Stimulated activated CD8-positive, alpha-beta memory T cell treated with anti-CD3 and anti-CD28 coated beads, Interleukin-15, amount 100 ng/mL, for 24 hours (primary cell): ENCODE measurements around the gene IL37.
"Not testable (repeated sequence)": the region's sequence is repeated elsewhere in the genome, so short reads cannot be mapped to it uniquely, and the experiment has no call there.

Experiments used
- DNase-seq: peaks from one replicate; pipeline ENCODE4 v3.0.0-alpha.2; 2020; ENCODE audit warnings: low read depth

Gene IL37

GRCh38 chr2:112923237-112923966 is 12.4 kb downstream of the IL37 start:
- no peak for DNase-seq

- no peak for DNase-seq
These were observed 13.0 kb downstream of the IL37 start for GRCh38 chr2:112923967-112924338.

- DNase-seq: no peak
These were observed 13.4 kb downstream of the IL37 start for GRCh38 chr2:112924360-112924759.

GRCh38 chr2:112924821-112925220 is 13.9 kb downstream of the IL37 start:
- no peak for DNase-seq

GRCh38 chr2:112926707-112927106 is 15.7 kb downstream of the IL37 start:
- no peak for DNase-seq

- DNase-seq: no peak
These were observed 16.8 kb downstream of the IL37 start for GRCh38 chr2:112927745-112928144.

GRCh38 chr2:112933261-112933660 is 22.3 kb downstream of the IL37 start:
- DNase-seq: no peak

GRCh38 chr2:112934117-112934516 is 23.2 kb downstream of the IL37 start:
- not testable (repeated sequence) for DNase-seq

- DNase-seq: no peak
These were observed 25.9 kb downstream of the IL37 start for GRCh38 chr2:112936927-112937232.

- no peak for DNase-seq
These were observed 27.9 kb downstream of the IL37 start for GRCh38 chr2:112938904-112939303.

- no peak for DNase-seq
These were observed 28.5 kb downstream of the IL37 start for GRCh38 chr2:112939425-112939824.

- DNase-seq: no peak
These were observed 30.1 kb downstream of the IL37 start for GRCh38 chr2:112940859-112941625.

- peak; percentile 29 for DNase-seq
These were observed 31.0 kb downstream of the IL37 start for GRCh38 chr2:112941753-112942653.

- DNase-seq: no peak
These were observed 31.7 kb downstream of the IL37 start for GRCh38 chr2:112942654-112943002.

GRCh38 chr2:112944971-112945370 is 34.0 kb downstream of the IL37 start:
- no peak for DNase-seq

- no peak for DNase-seq
These were observed 35.1 kb downstream of the IL37 start for GRCh38 chr2:112946086-112946485.

- no peak for DNase-seq
These were observed 36.4 kb downstream of the IL37 start for GRCh38 chr2:112947374-112947773.

- no peak for DNase-seq
These were observed 38.5 kb downstream of the IL37 start for GRCh38 chr2:112949456-112949855.

- DNase-seq: no peak
These were observed 43.4 kb downstream of the IL37 start for GRCh38 chr2:112954364-112954763.

GRCh38 chr2:112957511-112957910 is 46.5 kb downstream of the IL37 start:
- no peak for DNase-seq

GRCh38 chr2:112958428-112959108 is 47.6 kb downstream of the IL37 start:
- no peak for DNase-seq

GRCh38 chr2:112959109-112959812 is 48.3 kb downstream of the IL37 start:
- no peak for DNase-seq
